IMR-90 (cell line): Measurements from ENCODE around the gene SP8. TPM values are rescaled to one million over a fixed set of nuclear protein-coding genes. Genes with fewer than 3 reads are reported as not detected.

Experiments
- ATAC-seq: fragments of 200-7000 bp; cut with Tn5 transposase; 2 replicates; pipeline ENCODE4 v1.9.1; 2020; ENCODE audit warnings: low read depth, mild to moderate bottlenecking, moderate library complexity
- BruUV-seq: library from RNA; stranded (reverse); fragments of 400-500 nt; replicated peaks from 2 replicates; lab custom pipeline; 2021; lab: Mats Ljungman, UMichigan
- CTCF ChIA-PET: fragments of 300-600 bp; formaldehyde crosslinking; extraction: SDS; loops from one replicate; lab custom pipeline; 2021; ENCODE audit warnings: antibody characterized with exemption; lab: Yijun Ruan, JAX
- POLR2A ChIA-PET: fragments of 300-600 bp; sonication (Branson Sonifier 250); formaldehyde crosslinking; loops from one replicate; lab custom pipeline; 2022; ENCODE audit warnings: antibody characterized with exemption; ENCODE audit not compliant: unreplicated experiment; lab: Charles Lee
- DNase-seq: peaks from one replicate; pipeline ENCODE4 v3.0.0; 2013
- H2AFZ ChIP-seq: replicated peaks from 2 replicates; pipeline ENCODE3; 2013; ENCODE audit warnings: low read length, mild to moderate bottlenecking; ENCODE audit not compliant: poor library complexity
- H2AK5ac ChIP-seq: 2 replicates; pipeline ENCODE4 v1.6.1; 2013; ENCODE audit warnings: low read depth, low read length, inconsistent platforms
- H2AK9ac ChIP-seq: replicated peaks from 2 replicates; pipeline ENCODE3; 2013; ENCODE audit warnings: mild to moderate bottlenecking, low read depth, low read length, moderate library complexity; ENCODE audit not compliant: poor library complexity
- H2BK120ac ChIP-seq: 2 replicates; pipeline ENCODE4 v1.6.1; 2013; ENCODE audit warnings: low read depth, low read length, inconsistent platforms
- H2BK15ac ChIP-seq: 3 replicates; pipeline ENCODE4 v1.6.1; 2013; ENCODE audit warnings: low read depth, low read length, inconsistent platforms
- H2BK20ac ChIP-seq: 2 replicates; pipeline ENCODE4 v1.6.1; 2013; ENCODE audit warnings: low read depth, mild to moderate bottlenecking, inconsistent platforms, low read length, moderate library complexity
- H2BK5ac ChIP-seq: 2 replicates; pipeline ENCODE4 v1.6.1; 2013; ENCODE audit warnings: mild to moderate bottlenecking, low read depth, low read length, inconsistent platforms; ENCODE audit not compliant: poor library complexity, severe bottlenecking
- H3K14ac ChIP-seq: replicated peaks from 2 replicates; pipeline ENCODE4 v1.6.1; 2013; ENCODE audit warnings: low read depth, low read length, inconsistent platforms
- H3K18ac ChIP-seq: 2 replicates; pipeline ENCODE4 v1.6.1; 2013; ENCODE audit warnings: low read depth, low read length, control low read depth
- H3K23ac ChIP-seq: 2 replicates; pipeline ENCODE4 v1.6.1; 2013; ENCODE audit warnings: low read depth, low read length, inconsistent platforms
- H3K27ac ChIP-seq: 2 replicates; pipeline ENCODE4 v1.5.1; 2013; ENCODE audit warnings: mild to moderate bottlenecking, control low read depth, low read length; ENCODE audit not compliant: insufficient read depth
- H3K27me3 ChIP-seq: 2 replicates; pipeline ENCODE4 v1.6.1; 2013; ENCODE audit warnings: low read length; ENCODE audit not compliant: control insufficient read depth, insufficient read depth
- H3K36me3 ChIP-seq: 2 replicates; pipeline ENCODE4 v1.6.1; 2013; ENCODE audit warnings: low read length, mixed read lengths; ENCODE audit not compliant: control insufficient read depth, insufficient read depth
- H3K4ac ChIP-seq: 2 replicates; pipeline ENCODE4 v1.6.1; 2013; ENCODE audit warnings: low read depth, low read length, inconsistent platforms
- H3K4me1 ChIP-seq: 2 replicates; pipeline ENCODE4 v1.6.1; 2013; ENCODE audit warnings: low read length, mixed read lengths; ENCODE audit not compliant: control insufficient read depth, insufficient read depth
- H3K4me2 ChIP-seq: 2 replicates; pipeline ENCODE4 v1.6.1; 2013; ENCODE audit warnings: low read depth, mild to moderate bottlenecking, control low read depth, low read length, moderate library complexity
- H3K4me3 ChIP-seq: 2 replicates; pipeline ENCODE4 v1.5.1; 2013; ENCODE audit warnings: low read depth, mild to moderate bottlenecking, control low read depth, low read length, moderate library complexity; ENCODE audit not compliant: insufficient read depth
- H3K56ac ChIP-seq: 2 replicates; pipeline ENCODE4 v1.6.1; 2013; ENCODE audit warnings: low read length, inconsistent platforms; ENCODE audit not compliant: insufficient read depth; ENCODE audit errors: extremely low read depth
- H3K79me1 ChIP-seq, 2 experiments: 2 replicates each; pipeline ENCODE4 v1.6.1; 2013; ENCODE audit warnings: low read length in 2 of 2, inconsistent platforms in 1 of 2, low read depth in 1 of 2
- H3K9ac ChIP-seq: 2 replicates; pipeline ENCODE4 v1.6.1; 2013; ENCODE audit warnings: low read depth, low read length, control low read depth
- H3K9me1 ChIP-seq: 2 replicates; pipeline ENCODE4 v1.6.1; 2013; ENCODE audit warnings: low read length, inconsistent platforms; ENCODE audit not compliant: insufficient read depth
- H3K9me3 ChIP-seq: 2 replicates; pipeline ENCODE4 v1.6.1; 2013; ENCODE audit warnings: low read length; ENCODE audit not compliant: control insufficient read depth, insufficient read depth
- H4K20me1 ChIP-seq: 2 replicates; pipeline ENCODE4 v1.6.1; 2013; ENCODE audit warnings: low read length, inconsistent platforms; ENCODE audit not compliant: insufficient read depth
- H4K5ac ChIP-seq: 2 replicates; pipeline ENCODE4 v1.6.1; 2013; ENCODE audit warnings: mild to moderate bottlenecking, low read depth, low read length, control low read depth
- H4K8ac ChIP-seq, 2 experiments: 2 replicates each; pipeline ENCODE4 v1.6.1; 2013; ENCODE audit warnings: low read depth in 2 of 2, low read length in 2 of 2, control low read depth in 1 of 2, inconsistent platforms in 1 of 2
- H4K91ac ChIP-seq: 2 replicates; pipeline ENCODE4 v1.6.1; 2013; ENCODE audit warnings: low read depth, low read length, inconsistent platforms; ENCODE audit not compliant: insufficient read depth
- BHLHE40 ChIP-seq: fragments of 150-350 bp; IDR thresholded peaks from 2 replicates; pipeline ENCODE4 v1.6.1; 2016; ENCODE audit warnings: mild to moderate bottlenecking, low read depth, low read length
- CEBPB ChIP-seq: IDR thresholded peaks from 2 replicates; pipeline ENCODE4 v1.6.1; 2012; ENCODE audit warnings: low read depth, low read length, improper control_type of control experiment
- CHD1 ChIP-seq: IDR thresholded peaks from 2 replicates; pipeline ENCODE4 v1.6.1; 2012; ENCODE audit warnings: low read depth, low read length, improper control_type of control experiment
- CTCF ChIP-seq: conservative IDR thresholded peaks from 2 replicates; pipeline ENCODE4 v1.5.1; 2012; ENCODE audit warnings: mild to moderate bottlenecking, low read depth, low read length, improper control_type of control experiment
- ELK1 ChIP-seq: fragments of 150-350 bp; IDR thresholded peaks from 2 replicates; pipeline ENCODE4 v1.6.1; 2016; ENCODE audit warnings: low read depth, mild to moderate bottlenecking, low read length, moderate library complexity, borderline replicate concordance
- FOS ChIP-seq: fragments of 150-350 bp; IDR thresholded peaks from 2 replicates; pipeline ENCODE4 v1.6.1; 2016; ENCODE audit warnings: low read depth, low read length
- MAZ ChIP-seq: IDR thresholded peaks from 2 replicates; pipeline ENCODE4 v1.6.1; 2012; ENCODE audit warnings: low read depth, mild to moderate bottlenecking, low read length, improper control_type of control experiment, moderate library complexity, borderline replicate concordance
- NFE2L2 ChIP-seq: fragments of 150-350 bp; IDR thresholded peaks from 2 replicates; pipeline ENCODE4 v1.6.1; 2016; ENCODE audit warnings: low read depth, mild to moderate bottlenecking, low read length
- POLR2A ChIP-seq: IDR thresholded peaks from 2 replicates; pipeline ENCODE4 v1.6.1; 2012; ENCODE audit warnings: mild to moderate bottlenecking, low read depth, low read length
- RCOR1 ChIP-seq: IDR thresholded peaks from 2 replicates; pipeline ENCODE4 v1.6.1; 2012; ENCODE audit warnings: mild to moderate bottlenecking, low read length, improper control_type of control experiment; ENCODE audit not compliant: insufficient replicate concordance
- SMC3 ChIP-seq: fragments of 150-350 bp; IDR thresholded peaks from 2 replicates; pipeline ENCODE4 v1.6.1; 2016; ENCODE audit warnings: low read depth, mild to moderate bottlenecking, antibody characterized with exemption, low read length, moderate library complexity
- WGBS, 2 experiments: methylation state at CpG; one replicate each; pipeline versions ENCODE4 v1.1.5 to v1.1.7; 2013; ENCODE audit warnings: missing lambda C conversion rate in 2 of 2; ENCODE audit not compliant: insufficient read length in 1 of 2; ENCODE audit errors: extremely low coverage in 2 of 2; 5-methylcytosine and 5-hydroxymethylcytosine counted together
- dilution Hi-C: fragments of 300-500 bp; cut with HindIII; formaldehyde crosslinking; loops from one replicate; pipeline ENCODE4 v1.14.3; 2018; ENCODE audit warnings: low sequenced_read_pairs; ENCODE audit not compliant: unreplicated experiment
- in situ Hi-C: fragments of 300-500 bp; cut with MboI; formaldehyde crosslinking; loops from 3 replicates; pipeline ENCODE4 v1.14.3; 2019; ENCODE audit warnings: low sequenced_read_pairs, inconsistent platforms, mixed read lengths
- intact Hi-C: fragments of 100-400 bp; cut with micrococcal nuclease; formaldehyde crosslinking; loops from 2 replicates; pipeline ENCODE4 v1.10.0; 2022
- polyA plus RNA-seq, 3 experiments: library from polyadenylated mRNA; depleted of rRNA; stranded (reverse); fragments of >200 nt; gene quantifications; 2 replicates each; pipeline ENCODE4 v1.2.3, GENCODE V29; 2012; ENCODE audit warnings: low replicate concordance in 1 of 3
- total RNA-seq: library from RNA; depleted of rRNA; stranded (reverse); fragments of >200 nt; gene quantifications from 2 replicates; pipeline ENCODE4 v1.2.3, GENCODE V29; 2012
- TF ChIP-seq, protein P1 (sequence below): fragments of 150-350 bp; IDR thresholded peaks from 2 replicates; pipeline ENCODE4 v1.6.1; 2017; ENCODE audit warnings: mild to moderate bottlenecking, antibody characterized with exemption, low read length, low read depth

Gene SP8
- total and polyA plus RNA-seq, 2 of the 4 experiments (the other 2 are of a cell fraction): not detected

DNA sequence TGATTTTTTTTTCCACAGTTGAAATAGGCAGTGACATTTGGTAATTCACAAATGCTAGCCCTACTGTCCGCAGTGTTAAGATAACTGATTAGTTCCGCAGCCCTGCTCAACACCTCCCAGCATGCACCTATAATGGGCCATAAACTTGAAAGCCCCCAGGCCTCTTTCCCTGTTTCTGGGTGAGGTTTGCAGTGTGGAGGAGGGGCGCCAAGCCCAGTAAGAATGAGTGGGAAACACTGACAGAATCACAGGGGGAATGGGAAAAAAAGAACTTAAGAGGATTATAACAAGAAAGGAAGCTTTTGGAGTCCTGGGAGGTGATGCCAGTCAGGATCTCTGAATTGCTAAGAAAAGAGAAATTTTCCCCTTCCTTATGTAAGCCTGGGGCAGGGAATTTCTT, 39.6 kb upstream of the SP8 start:
- Histone ChIP-seq H3K9me1 (no peaks in the 10 kb centered on the region), H3K56ac (no peak overlapping the region), H3K27ac (no peak overlapping the region), H2AK5ac (no peak overlapping the region), H4K91ac (no peak overlapping the region), H3K4me1 (no peaks in the 10 kb centered on the region), H3K9ac (no peak overlapping the region), H2AK9ac (no peak overlapping the region), H2BK5ac (no peak overlapping the region), H2BK120ac (no peak overlapping the region), H3K79me1 (no peaks in the 10 kb centered on the region), H3K23ac (no peak overlapping the region), H4K20me1 (no peaks in the 10 kb centered on the region), H3K9me3 (peaks cover 11% of the 10 kb centered on the region), H2BK20ac (no peak overlapping the region), H3K36me3 (no peaks in the 10 kb centered on the region), H3K27me3 (no peaks in the 10 kb centered on the region), H3K14ac (no peak overlapping the region), H2AFZ (no peak overlapping the region), H3K4me3 (no peak overlapping the region), H3K4me2 (no peak overlapping the region), H3K18ac (no peak overlapping the region), H4K5ac (no peak overlapping the region), H3K4ac (no peak overlapping the region), H2BK15ac (no peak overlapping the region), H4K8ac (no peak overlapping the region)
- in situ Hi-C loops (no loop called here), dilution Hi-C loops (no loop called here), intact Hi-C loops (no loop called here)
- no peak for DNase-seq
- ATAC-seq: no peak
- TF ChIP-seq POLR2A (no peak), RCOR1 (no peak), CEBPB (no peak), NFE2L2 (no peak), CTCF (no peak), ELK1 (no peak), FOS (no peak), SMC3 (no peak), BHLHE40 (no peak), MAZ (no peak), CHD1 (no peak)
- TF ChIP-seq, protein P1, sequence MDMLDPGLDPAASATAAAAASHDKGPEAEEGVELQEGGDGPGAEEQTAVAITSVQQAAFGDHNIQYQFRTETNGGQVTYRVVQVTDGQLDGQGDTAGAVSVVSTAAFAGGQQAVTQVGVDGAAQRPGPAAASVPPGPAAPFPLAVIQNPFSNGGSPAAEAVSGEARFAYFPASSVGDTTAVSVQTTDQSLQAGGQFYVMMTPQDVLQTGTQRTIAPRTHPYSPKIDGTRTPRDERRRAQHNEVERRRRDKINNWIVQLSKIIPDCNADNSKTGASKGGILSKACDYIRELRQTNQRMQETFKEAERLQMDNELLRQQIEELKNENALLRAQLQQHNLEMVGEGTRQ: no peak
- no CpG with 5 or more reads among the region's 3 CpGs for WGBS, 2 experiments
- CTCF ChIA-PET: no interaction called here
- no TSS peak for BruUV-seq
- POLR2A ChIA-PET: no interaction called here
